SU-DHL-6 (cell line): ENCODE results near the gene RAVER1.

Experiments
- EZH2phosphoT487 ChIP-seq: fragments of 200-600 bp; sonication (generic), shearing (Covaris generic); conservative IDR thresholded peaks from 2 replicates; pipeline ENCODE4 v1.6.1; 2018; ENCODE audit warnings: mild to moderate bottlenecking, antibody characterized with exemption, low read length, moderate library complexity, mixed read lengths
- TF ChIP-seq, protein P1 (sequence below): fragments of 200-600 bp; sonication (generic); IDR thresholded peaks from one replicate; pipeline ENCODE4 v1.5.1; 2017; ENCODE audit warnings: antibody characterized with exemption, mild to moderate bottlenecking, low read length, moderate library complexity; ENCODE audit not compliant: insufficient read depth, poor library complexity, severe bottlenecking

- TF ChIP-seq, protein P1, sequence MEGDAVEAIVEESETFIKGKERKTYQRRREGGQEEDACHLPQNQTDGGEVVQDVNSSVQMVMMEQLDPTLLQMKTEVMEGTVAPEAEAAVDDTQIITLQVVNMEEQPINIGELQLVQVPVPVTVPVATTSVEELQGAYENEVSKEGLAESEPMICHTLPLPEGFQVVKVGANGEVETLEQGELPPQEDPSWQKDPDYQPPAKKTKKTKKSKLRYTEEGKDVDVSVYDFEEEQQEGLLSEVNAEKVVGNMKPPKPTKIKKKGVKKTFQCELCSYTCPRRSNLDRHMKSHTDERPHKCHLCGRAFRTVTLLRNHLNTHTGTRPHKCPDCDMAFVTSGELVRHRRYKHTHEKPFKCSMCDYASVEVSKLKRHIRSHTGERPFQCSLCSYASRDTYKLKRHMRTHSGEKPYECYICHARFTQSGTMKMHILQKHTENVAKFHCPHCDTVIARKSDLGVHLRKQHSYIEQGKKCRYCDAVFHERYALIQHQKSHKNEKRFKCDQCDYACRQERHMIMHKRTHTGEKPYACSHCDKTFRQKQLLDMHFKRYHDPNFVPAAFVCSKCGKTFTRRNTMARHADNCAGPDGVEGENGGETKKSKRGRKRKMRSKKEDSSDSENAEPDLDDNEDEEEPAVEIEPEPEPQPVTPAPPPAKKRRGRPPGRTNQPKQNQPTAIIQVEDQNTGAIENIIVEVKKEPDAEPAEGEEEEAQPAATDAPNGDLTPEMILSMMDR: no peak
- no peak for TF ChIP-seq EZH2phosphoT487
These were observed 13.2 kb upstream of the RAVER1 start for GRCh38 chr19:10346509-10346908.
